HG03108 (cell line): ENCODE measurements around the gene DNAL1.
"Not testable (repeated sequence)": the region's sequence is repeated elsewhere in the genome, so short reads cannot be mapped to it uniquely, and the experiment has no call there.

Source experiments
- ATAC-seq: cut with Tn5 transposase; IDR thresholded peaks from one replicate; pipeline ENCODE4 v1.9.1; 2021; ENCODE audit warnings: moderate library complexity; ENCODE audit not compliant: unreplicated experiment

Gene DNAL1

DNA sequence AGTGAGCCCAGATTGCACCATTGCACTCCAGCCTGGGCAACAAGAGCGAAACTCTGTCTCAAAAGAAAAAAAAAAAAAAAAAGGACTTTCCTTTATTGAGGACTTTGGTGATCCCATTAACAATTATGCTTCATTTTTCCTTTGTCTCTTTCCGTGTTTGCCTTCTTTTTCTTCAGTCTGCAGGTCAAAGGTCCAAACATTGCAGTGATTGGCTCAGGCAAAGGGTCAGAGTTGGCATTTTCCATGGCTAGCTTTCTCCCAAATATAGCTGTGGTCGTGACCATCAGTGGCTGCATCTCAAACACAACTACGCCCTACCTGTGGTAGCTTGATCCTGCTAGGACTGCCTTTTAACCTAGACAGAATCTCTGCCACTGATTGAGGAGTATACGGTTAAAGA, 7.0 kb upstream of the DNAL1 start:
- no peak for ATAC-seq

DNA sequence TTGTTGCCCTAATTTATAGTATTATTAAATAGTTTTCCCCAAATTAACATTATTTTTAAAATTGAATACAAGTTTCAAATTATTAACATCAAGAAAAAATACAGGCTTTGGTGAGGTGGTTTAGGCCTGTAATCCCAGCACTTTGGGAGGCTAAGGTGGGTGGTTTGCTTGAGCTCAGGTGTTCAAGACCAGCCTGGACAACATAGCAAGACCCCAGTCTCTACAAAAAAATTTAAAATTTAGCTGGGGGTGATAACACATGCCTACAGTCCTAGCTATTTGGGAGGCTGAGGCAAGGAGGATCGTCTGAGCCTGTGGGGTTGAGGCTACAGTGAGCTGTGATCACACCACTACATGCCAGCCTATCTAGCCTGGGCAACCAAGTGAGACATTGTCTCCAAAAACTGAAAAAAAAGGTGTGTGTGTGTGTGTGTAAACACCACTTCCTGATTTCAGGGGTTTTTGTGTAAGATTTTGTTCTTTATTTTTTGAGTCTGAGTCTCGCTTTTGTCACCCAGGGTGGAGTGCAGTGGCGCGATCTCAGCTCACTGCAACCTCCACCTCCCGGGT, 3.9 kb upstream of the DNAL1 start:
- no peak for ATAC-seq

DNA sequence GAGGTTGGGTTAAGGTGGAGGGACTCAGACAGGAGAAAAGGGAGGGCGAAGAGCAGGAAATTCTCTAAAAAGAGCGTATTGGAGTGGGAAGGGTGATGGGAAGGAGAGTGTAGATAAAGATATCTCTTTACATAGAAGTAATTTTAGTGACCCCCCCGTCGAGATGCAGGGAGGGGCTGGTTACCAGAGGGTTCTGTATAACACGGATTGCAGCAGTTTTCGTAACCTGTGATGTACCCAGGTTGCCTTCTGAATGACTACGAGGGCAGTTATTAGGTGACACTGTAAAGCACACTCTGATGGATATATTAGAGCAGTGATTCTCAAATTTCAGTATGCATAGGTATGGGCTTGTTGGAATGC, 443 bp downstream of the DNAL1 start:
- ATAC-seq = no peak

DNA sequence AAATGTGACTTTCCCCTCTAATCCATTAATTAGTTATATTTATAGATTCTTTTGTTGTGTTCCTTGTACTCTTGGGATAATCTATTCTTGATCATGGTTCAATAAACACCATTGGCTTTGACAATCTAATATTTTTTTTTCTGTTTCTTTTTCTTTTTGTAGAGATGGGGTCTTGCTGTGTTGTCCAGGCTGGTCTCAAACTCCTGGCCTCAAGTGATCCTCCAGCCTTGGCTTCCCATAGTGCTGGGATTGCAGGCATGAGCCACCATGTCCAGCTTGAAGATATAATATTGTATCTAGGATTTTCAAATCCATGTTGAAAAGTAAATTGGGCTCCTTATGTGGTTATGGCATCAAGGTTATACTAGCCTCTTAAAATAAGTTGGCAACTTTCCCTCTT, 6.2 kb downstream of the DNAL1 start:
- ATAC-seq = no peak

DNA sequence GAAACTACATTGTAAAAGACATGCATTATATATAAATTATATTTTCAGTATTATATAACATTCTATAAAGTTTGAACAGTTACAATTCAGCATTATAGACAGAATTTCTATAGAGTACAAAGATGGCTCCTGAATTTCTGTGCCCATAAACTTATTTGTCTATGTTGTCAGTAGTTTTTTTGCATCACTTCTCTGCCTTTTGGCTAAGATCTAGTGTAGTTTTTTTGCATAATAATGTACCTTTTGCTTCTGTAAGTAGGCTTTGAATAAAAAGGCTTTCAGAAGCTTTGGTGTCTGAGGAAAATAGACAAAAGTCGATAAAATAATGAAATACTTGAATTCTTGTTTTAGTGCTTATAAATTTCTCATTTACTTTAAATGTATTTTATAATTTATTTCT, 11.1 kb downstream of the DNAL1 start:
- no peak for ATAC-seq

GRCh38 chr14:73659202-73659601, 14.4 kb downstream of the DNAL1 start:
- ATAC-seq = not testable (repeated sequence)

DNA sequence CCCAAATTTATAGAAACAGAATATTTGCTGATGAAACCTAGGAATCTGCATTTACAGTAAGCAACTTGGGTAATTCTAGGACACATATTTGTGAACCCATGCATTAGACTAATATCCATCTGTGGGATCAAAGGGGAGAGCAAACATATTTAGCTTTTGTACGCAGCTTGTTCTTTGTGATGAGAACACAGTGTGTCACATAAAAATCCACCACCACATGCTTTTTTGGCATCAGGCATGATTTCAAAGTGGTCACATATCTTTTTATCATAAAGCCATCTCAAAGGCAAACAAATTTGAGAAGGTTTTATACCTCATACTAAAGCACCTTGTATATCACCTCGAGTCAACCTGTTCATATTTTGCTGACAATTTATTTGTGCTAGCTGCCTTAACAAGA, 15.7 kb downstream of the DNAL1 start:
- no peak for ATAC-seq

DNA sequence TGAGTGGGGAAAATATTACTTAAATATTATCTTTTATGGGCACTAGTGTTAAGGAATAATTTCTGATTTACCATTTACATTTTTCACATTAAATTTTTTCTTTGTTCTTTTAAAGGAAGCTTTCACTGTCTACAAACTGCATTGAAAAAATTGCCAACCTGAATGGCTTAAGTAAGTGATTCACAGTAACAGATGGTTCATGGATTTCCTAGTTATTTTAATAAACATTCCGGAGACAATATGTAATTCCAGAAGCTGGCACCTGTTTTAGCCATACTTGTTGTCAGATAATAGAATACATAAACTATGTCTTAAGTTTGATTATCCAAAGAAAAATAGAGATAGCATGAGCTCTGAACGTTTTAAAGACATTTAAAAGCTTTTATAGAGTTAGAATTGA, 17.1 kb downstream of the DNAL1 start:
- no peak for ATAC-seq

DNA sequence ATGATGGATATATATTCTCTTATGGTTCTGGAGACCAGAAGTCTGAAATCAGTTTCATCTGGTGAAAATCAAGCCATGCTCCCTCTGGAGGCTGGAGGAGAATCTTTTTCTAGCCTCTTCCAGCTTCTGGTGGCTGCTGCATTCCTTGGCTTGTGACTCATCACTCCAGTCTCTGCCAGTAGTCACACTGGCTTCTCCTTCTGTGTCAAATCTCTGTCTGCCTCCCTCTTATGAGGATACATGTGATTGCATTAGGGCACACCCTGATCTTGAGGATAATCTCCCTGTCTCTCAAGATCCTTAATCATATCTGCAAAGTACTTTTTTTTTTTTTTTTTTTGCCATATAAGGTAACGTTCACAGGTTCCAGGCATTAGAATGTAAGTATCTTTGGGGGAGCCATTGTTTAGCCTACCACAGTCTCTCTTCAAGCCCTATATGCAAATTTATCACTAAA, 17.7 kb downstream of the DNAL1 start:
- ATAC-seq = no peak

GRCh38 chr14:73663548-73664212, 18.9 kb downstream of the DNAL1 start:
- no peak for ATAC-seq

GRCh38 chr14:73665130-73665529, 20.3 kb downstream of the DNAL1 start:
- ATAC-seq = no peak

GRCh38 chr14:73666583-73666982, 21.8 kb downstream of the DNAL1 start:
- ATAC-seq = no peak

GRCh38 chr14:73667854-73668253, 23.1 kb downstream of the DNAL1 start:
- no peak for ATAC-seq

DNA sequence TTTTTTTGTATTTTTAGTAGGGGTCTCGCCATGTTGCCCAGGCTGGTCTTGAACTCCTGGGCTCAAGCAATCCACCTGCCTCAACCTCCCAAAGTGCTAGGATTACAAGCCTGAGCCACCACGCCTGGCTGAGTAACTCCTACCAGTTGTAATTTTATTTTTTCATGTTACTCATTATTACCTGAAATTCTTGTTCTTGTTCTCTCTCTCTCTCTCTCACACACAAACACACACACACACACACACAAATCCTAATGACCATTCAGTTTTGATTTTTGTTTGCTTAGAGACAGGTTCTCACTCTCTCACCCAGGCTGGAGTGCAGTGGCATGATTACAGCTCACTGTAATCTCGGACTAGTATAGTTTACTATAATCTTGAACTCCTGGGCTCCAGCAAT, 30.2 kb downstream of the DNAL1 start:
- ATAC-seq = no peak

DNA sequence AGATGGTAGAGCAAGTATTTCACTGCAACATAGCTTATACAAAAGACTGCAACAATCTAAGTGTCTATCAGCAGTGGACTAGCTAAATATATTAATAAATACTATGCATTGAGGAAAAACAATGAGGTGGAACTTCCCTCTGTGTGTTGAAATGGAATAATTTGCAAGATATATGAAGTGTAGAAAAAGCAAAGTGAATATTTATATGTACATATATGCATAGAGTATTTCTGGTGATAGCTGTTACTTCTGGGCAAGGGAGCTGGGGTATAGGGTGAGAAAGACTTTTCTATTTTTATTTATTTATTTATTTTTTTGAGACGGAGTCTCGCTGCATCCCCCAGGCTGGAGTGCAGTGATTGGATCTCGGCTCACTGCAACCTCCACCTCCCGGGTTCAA, 33.9 kb downstream of the DNAL1 start:
- no peak for ATAC-seq

- no peak for ATAC-seq
These were observed 36.0 kb downstream of the DNAL1 start for GRCh38 chr14:73680821-73681220.

- no peak for ATAC-seq
These were observed 39.8 kb downstream of the DNAL1 start for GRCh38 chr14:73684627-73685026.

DNA sequence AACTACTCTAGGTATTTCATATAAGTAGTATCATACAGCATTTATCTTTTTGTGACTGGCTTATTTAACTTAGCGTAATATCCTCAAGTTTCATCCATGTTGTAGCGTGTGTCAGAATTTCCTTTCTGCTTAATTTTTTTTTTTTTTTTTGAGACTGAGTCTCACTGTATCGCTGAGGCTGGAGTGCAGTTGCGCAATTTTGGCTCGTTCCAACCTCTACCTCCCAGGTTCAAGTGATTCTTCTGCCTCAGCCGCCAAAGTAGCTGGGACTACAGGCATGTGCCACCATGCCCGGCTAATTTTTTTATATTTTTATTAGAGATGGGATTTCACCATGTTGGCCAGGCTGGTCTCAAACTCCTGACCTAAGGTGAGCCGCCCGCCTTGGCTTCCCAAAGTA, 40.5 kb downstream of the DNAL1 start:
- ATAC-seq = no peak

DNA sequence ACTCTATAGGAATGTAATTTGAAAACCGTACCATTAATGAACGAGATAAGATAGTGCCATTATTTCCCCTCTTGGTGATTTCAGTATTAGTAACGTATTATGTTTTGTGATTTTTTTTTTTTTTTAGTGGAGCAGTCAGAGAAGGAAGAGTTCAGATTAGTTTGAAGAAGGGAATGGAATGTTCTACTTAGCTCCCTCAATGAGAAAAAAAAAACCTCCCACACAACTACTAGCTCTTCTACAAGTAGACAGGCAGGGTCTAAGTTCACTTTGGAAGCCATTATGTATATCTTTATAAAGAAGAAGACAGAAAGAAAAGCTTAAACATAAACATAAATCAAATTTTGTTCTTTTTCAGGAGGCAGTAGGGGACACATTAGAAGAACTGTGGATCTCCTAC, 42.1 kb downstream of the DNAL1 start:
- no peak for ATAC-seq

- no peak for ATAC-seq
These were observed 49.3 kb downstream of the DNAL1 start for GRCh38 chr14:73694083-73694482.

GRCh38 chr14:73695082-73695481, 50.3 kb downstream of the DNAL1 start:
- no peak for ATAC-seq

GRCh38 chr14:73695997-73696396, 51.2 kb downstream of the DNAL1 start:
- peak; percentile 45 for ATAC-seq
